Activated naive CD4-positive, alpha-beta T cell treated with anti-CD3 and anti-CD28 coated beads, Interleukin-2, amount 10 ng/mL, durations not matched to agents 7 days and 5 days (primary cell): ENCODE results near the gene CHPT1.
A peak's percentile ranks its signal among the peaks of the same experiment; 100 is the strongest.
"Not testable (repeated sequence)": the region's sequence is repeated elsewhere in the genome, so short reads cannot be mapped to it uniquely, and the experiment has no call there.

Experiments
- CTCF ChIA-PET: fragments of 350-600 bp; sonication (Branson Sonifier 250); formaldehyde crosslinking; loops from one replicate; lab custom pipeline; 2021; ENCODE audit warnings: antibody characterized with exemption; lab: Charles Lee
- DNase-seq: peaks from one replicate; pipeline ENCODE4 v3.0.0-alpha.2; 2020
- H3K27ac Mint-ChIP-seq: one replicate; pipeline ENCODE4 v1.8.0; 2021; ENCODE audit warnings: mild to moderate bottlenecking, moderate library complexity, mixed read lengths
- H3K27me3 Mint-ChIP-seq: one replicate; pipeline ENCODE4 v1.8.0; 2021; ENCODE audit warnings: mild to moderate bottlenecking, mixed read lengths
- H3K36me3 Mint-ChIP-seq: one replicate; pipeline ENCODE4 v1.8.0; 2021; ENCODE audit warnings: mixed read lengths
- H3K4me1 Mint-ChIP-seq: one replicate; pipeline ENCODE4 v1.8.0; 2021; ENCODE audit warnings: mixed read lengths
- H3K4me3 Mint-ChIP-seq: one replicate; pipeline ENCODE4 v1.8.0; 2021; ENCODE audit warnings: mild to moderate bottlenecking, moderate library complexity, mixed read lengths
- H3K9me3 Mint-ChIP-seq: one replicate; pipeline ENCODE4 v1.8.0; 2021; ENCODE audit warnings: mixed read lengths

Gene CHPT1

DNA sequence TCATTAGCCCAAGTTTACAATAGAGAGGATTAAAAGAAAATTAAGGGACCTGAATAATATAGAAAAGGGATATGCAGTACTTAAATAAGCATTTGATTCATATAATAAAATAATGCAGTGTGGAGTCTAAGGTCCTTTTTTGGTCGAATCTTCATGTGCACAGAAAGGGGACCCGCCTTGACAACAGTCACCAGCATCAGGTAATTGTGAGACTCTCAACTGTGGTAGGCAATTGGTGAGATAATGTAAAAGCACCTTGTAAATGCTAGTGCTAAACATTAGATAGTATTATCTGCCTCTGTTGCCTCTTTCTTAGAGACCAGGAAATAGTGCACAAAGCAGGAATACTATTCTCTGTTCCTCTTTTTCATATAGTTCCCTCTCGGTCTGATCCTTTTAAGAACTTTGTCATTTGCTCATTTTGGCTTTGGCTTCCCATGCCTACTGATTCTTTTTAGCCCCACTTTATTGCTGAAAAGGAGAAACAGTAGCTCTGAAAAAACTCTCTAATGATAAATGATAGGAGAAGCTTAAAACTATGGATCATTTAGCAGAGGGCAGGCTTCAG is 17.5 kb downstream of the CHPT1 start:
- no peak for DNase-seq
- peaks cover 7% of the 10 kb centered on the region for H3K36me3 Mint-ChIP-seq
- H3K4me1 Mint-ChIP-seq = peaks cover 6% of the 10 kb centered on the region
- CTCF ChIA-PET = interaction anchor here (1.7 kb wide), 1 partner anchor 12 kb away, joined by 4 read pairs; no protein-coding TSS in a partner anchor
- no peak overlapping the region for H3K4me3 Mint-ChIP-seq
- H3K27ac Mint-ChIP-seq = no peak overlapping the region
- no peaks in the 10 kb centered on the region for H3K9me3 Mint-ChIP-seq
- H3K27me3 Mint-ChIP-seq = no peaks in the 10 kb centered on the region

DNA sequence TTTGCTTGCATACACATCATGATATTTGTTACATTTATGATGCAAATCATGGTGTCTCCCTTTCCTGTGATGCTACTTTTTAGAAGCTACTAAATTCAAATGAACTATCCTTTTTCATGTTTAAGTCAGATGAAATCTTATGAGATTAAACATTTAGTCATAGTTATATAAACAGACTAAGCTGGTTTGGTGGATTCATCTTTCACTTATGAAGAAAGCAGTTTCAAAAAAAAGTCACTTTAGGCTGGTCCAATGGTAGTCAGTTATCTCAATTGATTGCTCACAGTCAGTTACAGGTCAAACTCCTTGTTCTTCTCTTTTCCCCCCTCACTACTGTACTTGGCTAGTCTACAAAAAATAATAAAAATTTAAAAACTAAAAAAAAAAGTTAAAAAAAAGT is 22.1 kb downstream of the CHPT1 start:
- no peak overlapping the region for H3K4me3 Mint-ChIP-seq
- no peaks in the 10 kb centered on the region for H3K27me3 Mint-ChIP-seq
- H3K4me1 Mint-ChIP-seq = no peaks in the 10 kb centered on the region
- CTCF ChIA-PET = interaction anchor here (0.6 to 1.5 kb wide), 2 partner anchors 40 to 322 kb away, joined by 3 to 4 read pairs; no protein-coding TSS in a partner anchor
- H3K36me3 Mint-ChIP-seq = peaks cover 11% of the 10 kb centered on the region
- H3K9me3 Mint-ChIP-seq = no peaks in the 10 kb centered on the region
- DNase-seq = no peak
- H3K27ac Mint-ChIP-seq = no peak overlapping the region

DNA sequence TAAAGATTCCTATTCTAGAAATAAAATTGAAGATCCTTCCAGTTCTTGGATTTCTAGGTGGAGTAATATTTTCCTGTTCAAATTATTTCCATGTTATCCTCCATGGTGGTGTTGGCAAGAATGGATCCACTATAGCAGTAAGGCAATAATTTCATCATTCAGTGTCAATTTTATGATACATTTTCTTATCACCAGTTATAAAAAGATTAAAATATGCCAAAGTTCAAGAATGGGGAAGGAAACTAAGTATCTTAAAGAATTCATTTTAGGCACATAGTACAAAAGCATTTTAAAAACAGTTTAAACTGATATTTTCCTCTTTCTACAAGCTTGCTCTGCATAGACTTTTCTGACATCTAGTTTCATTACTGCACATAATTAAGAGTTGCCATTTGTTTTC is 22.7 kb downstream of the CHPT1 start:
- Mint-ChIP-seq H3K27me3 (no peaks in the 10 kb centered on the region), H3K4me3 (no peak overlapping the region), H3K9me3 (no peaks in the 10 kb centered on the region), H3K4me1 (no peaks in the 10 kb centered on the region), H3K27ac (no peak overlapping the region), H3K36me3 (peaks cover 15% of the 10 kb centered on the region)
- no peak for DNase-seq
- CTCF ChIA-PET = interaction anchor here (0.6 kb wide), 1 partner anchor 323 kb away, joined by 4 read pairs; no protein-coding TSS in a partner anchor

DNA sequence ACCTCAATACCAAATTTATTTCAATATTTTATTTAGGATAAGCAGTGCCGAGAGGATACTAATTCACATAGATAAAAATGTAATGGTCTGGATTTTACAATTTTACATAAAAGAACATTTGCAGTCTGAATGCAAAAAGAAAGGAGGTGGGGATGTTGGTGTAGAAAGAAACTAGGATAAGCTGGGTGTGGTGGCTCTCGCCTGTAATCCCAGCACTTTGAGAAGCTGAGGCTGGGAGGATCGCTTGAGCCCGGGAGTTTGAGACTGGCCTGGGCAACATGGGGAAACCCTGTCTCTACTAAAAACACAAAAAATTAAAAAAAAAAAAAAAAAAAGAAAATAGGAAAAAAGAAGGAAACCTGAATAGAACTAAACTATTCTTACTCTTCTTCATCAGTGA is 25.0 kb downstream of the CHPT1 start:
- CTCF ChIA-PET = no interaction called here
- H3K9me3 Mint-ChIP-seq = no peaks in the 10 kb centered on the region
- H3K4me1 Mint-ChIP-seq = no peaks in the 10 kb centered on the region
- no peaks in the 10 kb centered on the region for H3K27me3 Mint-ChIP-seq
- no peak overlapping the region for H3K4me3 Mint-ChIP-seq
- peaks cover 15% of the 10 kb centered on the region for H3K36me3 Mint-ChIP-seq
- H3K27ac Mint-ChIP-seq = no peak overlapping the region
- no peak for DNase-seq

DNA sequence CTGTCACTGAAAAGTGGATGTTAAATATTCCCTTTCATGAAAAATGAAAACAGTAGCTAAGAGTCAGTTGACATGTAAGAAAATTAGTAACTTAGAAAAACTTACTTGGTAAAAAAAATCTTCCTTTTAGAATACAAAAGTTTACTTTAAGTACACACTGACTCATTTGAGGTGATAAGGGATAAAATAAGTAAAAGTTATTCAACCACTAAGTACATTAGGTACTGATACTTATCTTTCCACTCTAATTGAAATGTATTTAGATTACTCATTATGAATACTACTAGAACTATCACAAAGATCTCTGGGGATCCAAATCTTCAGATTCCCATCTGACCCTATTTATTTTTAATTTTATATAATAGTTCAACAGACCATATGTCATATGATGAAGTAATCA is 29.7 kb downstream of the CHPT1 start:
- H3K27ac Mint-ChIP-seq = no peak overlapping the region
- peaks cover 12% of the 10 kb centered on the region for H3K36me3 Mint-ChIP-seq
- no peak overlapping the region for H3K4me3 Mint-ChIP-seq
- H3K4me1 Mint-ChIP-seq = no peaks in the 10 kb centered on the region
- no peaks in the 10 kb centered on the region for H3K27me3 Mint-ChIP-seq
- DNase-seq = no peak
- no peaks in the 10 kb centered on the region for H3K9me3 Mint-ChIP-seq
- CTCF ChIA-PET = no interaction called here

DNA sequence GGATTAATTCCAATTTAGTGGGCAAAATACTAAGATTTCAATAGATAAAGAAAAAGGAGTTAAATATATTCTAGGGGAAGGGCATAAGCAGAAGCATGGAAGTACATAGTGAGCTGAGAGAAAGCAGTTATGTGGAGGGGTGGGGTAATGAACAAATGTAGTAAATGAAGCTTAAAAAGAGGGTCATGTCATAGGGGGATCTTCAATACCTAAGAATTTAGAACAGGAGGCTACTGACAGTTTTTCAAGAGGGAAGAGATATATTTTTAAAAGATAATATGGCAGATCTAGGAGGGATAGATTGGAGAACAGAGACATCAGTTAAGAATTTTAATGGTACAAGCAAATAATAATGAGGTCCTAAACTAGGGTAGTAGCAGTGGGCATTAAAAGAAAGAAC is 32.4 kb downstream of the CHPT1 start:
- Mint-ChIP-seq H3K36me3 (peaks cover 14% of the 10 kb centered on the region), H3K9me3 (no peaks in the 10 kb centered on the region), H3K27me3 (no peaks in the 10 kb centered on the region), H3K27ac (no peak overlapping the region), H3K4me1 (no peaks in the 10 kb centered on the region), H3K4me3 (no peak overlapping the region)
- DNase-seq = no peak
- CTCF ChIA-PET = no interaction called here

DNA sequence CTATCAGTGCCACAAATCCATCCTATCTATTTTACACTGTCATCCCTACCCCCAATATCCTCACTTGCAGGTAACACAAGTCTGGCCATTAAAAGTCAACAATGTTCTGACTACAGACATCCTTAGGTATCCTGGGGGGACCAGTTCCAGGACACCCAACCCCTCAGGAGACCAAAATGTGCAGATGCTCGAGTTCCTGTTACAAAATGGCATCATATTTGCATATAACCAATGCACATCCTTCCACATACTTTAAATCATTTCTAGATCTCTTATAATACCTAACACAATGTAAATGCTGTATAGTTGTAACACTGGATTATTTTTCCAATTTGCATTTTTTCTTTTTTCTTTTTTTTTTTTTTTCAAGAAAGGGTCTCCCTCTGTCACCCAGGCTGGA is 34.9 kb downstream of the CHPT1 start:
- CTCF ChIA-PET = interaction anchor here (1.0 kb wide), 1 partner anchor 19 kb away, joined by 3 read pairs; no protein-coding TSS in a partner anchor
- Mint-ChIP-seq H3K4me3 (no peak overlapping the region), H3K36me3 (peaks cover 9% of the 10 kb centered on the region), H3K9me3 (no peaks in the 10 kb centered on the region), H3K27me3 (no peaks in the 10 kb centered on the region), H3K27ac (no peak overlapping the region), H3K4me1 (no peaks in the 10 kb centered on the region)
- no peak for DNase-seq

DNA sequence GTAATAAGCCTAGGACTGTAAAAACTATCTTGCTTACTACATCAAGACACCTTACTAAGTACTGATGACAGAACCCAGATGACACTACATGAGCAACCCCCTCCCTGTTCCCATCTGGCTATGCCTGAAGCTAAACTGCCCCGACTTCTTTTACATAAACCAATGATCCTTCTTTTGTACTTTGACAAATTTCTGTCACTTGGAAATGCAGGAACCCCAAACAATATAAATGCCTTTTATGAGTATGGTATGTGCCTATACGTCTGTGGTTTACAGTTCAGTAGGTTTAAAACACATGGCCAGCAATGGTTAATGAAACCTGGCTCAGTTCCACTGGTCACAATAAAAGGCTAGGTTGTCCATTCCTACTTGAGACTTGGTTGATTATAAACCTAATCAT is 35.7 kb downstream of the CHPT1 start:
- H3K4me1 Mint-ChIP-seq = no peaks in the 10 kb centered on the region
- H3K36me3 Mint-ChIP-seq = peaks cover 14% of the 10 kb centered on the region
- no peaks in the 10 kb centered on the region for H3K27me3 Mint-ChIP-seq
- no peak for DNase-seq
- no peaks in the 10 kb centered on the region for H3K9me3 Mint-ChIP-seq
- no peak overlapping the region for H3K27ac Mint-ChIP-seq
- CTCF ChIA-PET = no interaction called here
- H3K4me3 Mint-ChIP-seq = no peak overlapping the region

DNA sequence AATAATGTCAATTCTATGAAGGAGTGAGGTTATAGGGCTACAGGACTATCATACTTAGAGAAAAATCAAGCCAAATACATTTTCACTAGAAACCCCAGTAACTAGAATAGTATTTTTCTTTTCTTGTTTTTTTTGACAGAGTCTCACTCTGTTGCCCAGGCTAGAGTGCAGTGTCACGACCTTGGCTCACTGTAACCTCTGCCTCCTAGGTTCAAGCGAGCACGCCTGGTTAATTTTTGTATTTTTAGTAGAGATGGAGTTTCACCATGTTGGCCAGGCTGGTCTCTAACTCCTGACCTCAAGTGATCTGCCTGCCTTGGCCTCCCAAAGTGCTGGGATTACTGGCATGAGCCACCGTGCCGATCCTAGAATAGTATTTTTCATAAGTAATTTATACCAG is 37.0 kb downstream of the CHPT1 start:
- CTCF ChIA-PET, H3K27ac Mint-ChIP-seq, H3K4me1 Mint-ChIP-seq, DNase-seq, H3K27me3 Mint-ChIP-seq, H3K9me3 Mint-ChIP-seq, H3K4me3 Mint-ChIP-seq: not testable (repeated sequence)
- H3K36me3 Mint-ChIP-seq = peaks cover 14% of the 10 kb centered on the region

DNA sequence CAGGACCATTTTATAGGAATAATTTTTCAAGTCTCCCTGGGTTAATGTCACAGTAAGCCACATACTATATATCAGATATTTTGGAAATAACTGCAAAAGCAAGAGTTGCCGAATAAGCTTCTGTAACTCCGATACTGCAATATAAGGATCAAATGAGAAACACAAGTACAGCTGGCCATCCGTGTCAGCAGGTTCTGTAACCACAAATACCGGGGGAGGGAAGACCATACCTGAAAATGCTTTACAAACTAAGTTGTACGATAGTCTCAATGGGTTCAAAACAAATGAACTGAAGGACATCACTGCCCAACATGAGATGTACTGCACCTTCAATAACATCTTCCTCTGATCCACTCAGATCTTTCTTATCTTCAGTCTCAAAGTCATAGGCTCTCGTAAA is 40.0 kb downstream of the CHPT1 start:
- Mint-ChIP-seq H3K4me1 (no peaks in the 10 kb centered on the region), H3K36me3 (peaks cover 10% of the 10 kb centered on the region), H3K27ac (no peak overlapping the region), H3K4me3 (no peak overlapping the region), H3K27me3 (no peaks in the 10 kb centered on the region), H3K9me3 (no peaks in the 10 kb centered on the region)
- CTCF ChIA-PET = no interaction called here
- DNase-seq = no peak

DNA sequence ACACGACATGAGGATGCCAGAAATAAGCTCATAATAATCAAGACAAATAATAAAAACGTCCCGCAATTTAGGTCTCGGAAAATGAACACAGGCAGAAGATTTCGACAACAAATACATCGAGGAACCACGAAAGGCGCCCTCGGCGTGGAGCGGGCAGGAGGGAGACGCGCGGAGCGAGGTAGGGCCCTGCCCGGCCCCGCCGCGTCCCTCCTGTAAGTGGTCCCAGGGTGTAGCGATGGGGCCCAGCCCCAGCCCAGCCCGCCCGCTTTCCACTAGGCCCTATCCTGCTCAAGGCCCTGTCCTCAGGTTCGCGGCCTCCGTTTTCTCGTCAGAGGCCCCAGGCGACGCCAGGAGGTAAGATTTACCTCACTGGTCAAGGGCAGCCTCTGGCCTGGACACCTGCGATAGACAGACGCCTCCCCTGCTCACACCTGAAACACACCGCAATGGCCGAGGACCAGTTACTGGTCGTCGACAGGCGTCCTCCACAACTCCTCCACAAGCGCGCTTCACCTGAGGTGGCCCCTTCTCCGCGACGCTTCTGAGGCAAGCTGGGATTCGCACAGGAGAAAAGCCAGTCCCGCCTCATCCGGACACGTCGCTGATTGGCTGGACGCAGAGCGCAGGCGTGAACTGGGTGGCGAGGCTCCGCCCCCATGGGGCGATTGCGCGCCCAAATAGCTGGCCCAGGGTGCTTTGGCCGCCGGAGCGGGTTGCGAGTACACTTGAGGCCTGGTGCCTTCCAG is 41.7 kb downstream of the CHPT1 start, which contains the start of gene SYCP3:
Gene SYCP3 (minus strand): TSS at position 543 of the 746 bp plus-strand sequence. CDS start 1,527 bp downstream, outside the sequence.
- H3K36me3 Mint-ChIP-seq = peaks cover 16% of the 10 kb centered on the region
- no peaks in the 10 kb centered on the region for H3K27me3 Mint-ChIP-seq
- CTCF ChIA-PET = interaction anchor here (1.2 kb wide), 1 partner anchor 85 kb away, joined by 3 read pairs; no protein-coding TSS in a partner anchor
- H3K9me3 Mint-ChIP-seq = no peaks in the 10 kb centered on the region
- no peak within 1 kb of the TSS for H3K4me3 Mint-ChIP-seq
- peaks cover 9% of the 10 kb centered on the region for H3K4me1 Mint-ChIP-seq
- no peak for DNase-seq
- no peak within 1 kb of the TSS for H3K27ac Mint-ChIP-seq

DNA sequence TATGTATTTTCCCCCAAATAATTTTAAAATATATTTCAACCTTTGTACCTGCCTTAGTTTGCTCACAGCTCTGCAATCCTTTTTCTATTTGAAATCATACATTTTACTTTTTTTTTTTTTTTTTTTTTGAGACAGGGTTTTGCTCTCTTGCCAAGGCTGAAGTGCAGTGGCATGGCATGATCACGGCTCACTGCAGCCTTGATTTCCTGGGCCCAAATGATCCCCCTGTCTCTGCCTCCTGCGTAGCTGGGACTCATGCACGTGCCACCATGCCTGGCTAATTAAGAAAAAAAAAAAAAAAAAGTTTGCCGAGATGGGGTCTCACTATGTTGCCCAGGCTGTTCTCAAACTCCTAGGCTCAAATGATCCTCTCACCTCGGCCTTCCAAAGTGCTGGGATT is 43.1 kb downstream of the CHPT1 start:
- Mint-ChIP-seq H3K27me3 (no peaks in the 10 kb centered on the region), H3K36me3 (peaks cover 26% of the 10 kb centered on the region), H3K4me1 (peaks cover 16% of the 10 kb centered on the region), H3K27ac (no peak overlapping the region), H3K4me3 (no peak overlapping the region), H3K9me3 (no peaks in the 10 kb centered on the region)
- no peak for DNase-seq
- CTCF ChIA-PET = no interaction called here

DNA sequence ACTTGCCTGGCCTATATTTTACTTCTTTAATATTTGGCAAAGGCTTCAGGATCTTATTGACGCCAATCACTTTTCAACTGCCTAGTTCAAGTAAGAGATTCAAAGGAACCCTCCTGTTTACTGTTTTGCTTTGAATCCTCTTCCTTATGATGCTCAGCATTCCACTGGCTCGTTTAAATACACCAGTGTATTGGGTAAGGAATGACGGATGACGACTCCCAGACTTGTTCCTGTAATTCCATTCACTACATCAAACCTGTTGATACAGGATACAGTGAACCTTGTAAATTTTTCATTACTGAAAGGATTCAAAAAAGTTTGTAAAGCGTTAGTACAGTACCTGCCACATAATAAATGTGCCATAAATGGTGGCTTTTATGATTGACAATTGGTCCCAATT is 43.5 kb downstream of the CHPT1 start:
- Mint-ChIP-seq H3K36me3 (peaks cover 26% of the 10 kb centered on the region), H3K4me3 (no peak overlapping the region), H3K27ac (no peak overlapping the region), H3K27me3 (no peaks in the 10 kb centered on the region), H3K4me1 (peaks cover 16% of the 10 kb centered on the region), H3K9me3 (no peaks in the 10 kb centered on the region)
- CTCF ChIA-PET = no interaction called here
- no peak for DNase-seq

DNA sequence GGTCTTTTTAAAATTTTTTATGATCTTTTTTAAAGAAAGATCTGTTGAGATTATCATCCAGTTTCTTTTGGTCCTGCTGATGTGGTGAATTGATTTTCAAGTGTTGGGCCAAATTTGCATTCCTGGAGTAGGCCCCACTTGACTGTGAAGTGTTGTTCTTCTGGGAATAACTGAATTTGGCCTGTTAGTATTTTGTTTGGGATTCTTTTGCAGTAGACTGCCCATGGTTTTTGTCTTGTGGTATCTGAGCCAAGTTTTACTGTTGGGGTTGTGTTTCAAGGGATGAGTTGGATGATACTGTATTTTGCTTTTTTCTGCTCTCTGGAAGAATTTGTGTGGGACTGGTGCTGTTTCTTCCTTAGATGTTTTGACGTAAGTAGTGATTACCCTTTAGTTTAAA is 45.8 kb downstream of the CHPT1 start:
- no peak for DNase-seq
- Mint-ChIP-seq H3K36me3 (peaks cover 30% of the 10 kb centered on the region), H3K27me3 (no peaks in the 10 kb centered on the region), H3K4me3 (no peak overlapping the region), H3K4me1 (peaks cover 16% of the 10 kb centered on the region), H3K9me3 (no peaks in the 10 kb centered on the region), H3K27ac (peak overlapping the region; percentile 6)
- CTCF ChIA-PET = interaction anchor here (1.0 kb wide), 1 partner anchor 328 kb away, joined by 3 read pairs; no protein-coding TSS in a partner anchor
